GM23248 (cell line): ENCODE data around the gene PTGDR.

ENCODE experiments used
- EZH2 ChIP-seq: fragments of 200-600 bp; sonication (generic); IDR thresholded peaks from 2 replicates; pipeline ENCODE4 v1.6.1; 2018; ENCODE audit warnings: antibody characterized with exemption, mild to moderate bottlenecking; ENCODE audit not compliant: insufficient read depth, poor library complexity, severe bottlenecking
- EZH2phosphoT487 ChIP-seq: fragments of 200-600 bp; sonication (generic); IDR thresholded peaks from 2 replicates; pipeline ENCODE4 v1.6.1; 2018; ENCODE audit warnings: antibody characterized with exemption, moderate library complexity, mild to moderate bottlenecking, low read depth; ENCODE audit not compliant: insufficient read depth

DNA sequence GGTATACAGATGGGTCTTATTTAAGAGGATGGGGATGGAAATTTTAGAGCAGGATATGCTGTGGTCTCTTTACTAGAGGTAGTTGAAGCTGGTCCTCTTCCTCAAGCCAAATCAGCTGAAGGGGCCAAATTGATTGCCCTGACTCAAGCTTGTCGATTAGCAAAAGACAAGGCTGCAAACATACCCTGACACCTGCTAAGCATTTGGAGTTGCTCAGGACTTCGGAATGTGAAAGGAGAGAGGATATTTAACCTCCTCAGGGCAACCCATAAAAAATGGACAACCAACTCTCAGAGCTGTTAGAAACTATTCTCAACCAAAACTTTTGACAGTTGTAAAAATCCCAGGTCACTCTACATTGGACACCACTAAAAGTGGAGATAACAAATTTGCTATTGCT, 15.6 kb downstream of the PTGDR start:
- no peak for TF ChIP-seq EZH2phosphoT487
- TF ChIP-seq EZH2 = no peak
